GM18519 (cell line): ENCODE results near the gene GSTA4.

Experiments
- ATAC-seq: cut with Tn5 transposase; IDR thresholded peaks from one replicate; pipeline ENCODE4 v1.9.1; 2021; ENCODE audit warnings: mild to moderate bottlenecking, moderate library complexity; ENCODE audit not compliant: unreplicated experiment, low FRiP score

The GSTA4 gene

GRCh38 chr6:52995089-52995912 is at the start of gene GSTA4:
TSS of gene GSTA4 (minus strand) at chr6:52995284. CDS start at chr6:52994243, 1,041 bp downstream.
- peak; percentile 84 for ATAC-seq

- no peak for ATAC-seq
Observed at GRCh38 chr6:53044572-53044971, 49.5 kb upstream of the GSTA4 start.

GRCh38 chr6:53044071-53044470 is 49.0 kb upstream of the GSTA4 start:
- no peak for ATAC-seq

GRCh38 chr6:53043581-53043980 is 48.5 kb upstream of the GSTA4 start:
- ATAC-seq: no peak

- ATAC-seq: no peak
Observed at GRCh38 chr6:53042112-53042511, 47.0 kb upstream of the GSTA4 start.

GRCh38 chr6:53041356-53041755 is 46.3 kb upstream of the GSTA4 start:
- ATAC-seq: no peak

- no peak for ATAC-seq
Observed at GRCh38 chr6:53038596-53038995, 43.5 kb upstream of the GSTA4 start.

- no peak for ATAC-seq
Observed at GRCh38 chr6:53038141-53038540, 43.1 kb upstream of the GSTA4 start.

- no peak for ATAC-seq
Observed at GRCh38 chr6:53035549-53036213, 40.6 kb upstream of the GSTA4 start.

- no peak for ATAC-seq
Observed at GRCh38 chr6:53033764-53034163, 38.7 kb upstream of the GSTA4 start.

- no peak for ATAC-seq
Observed at GRCh38 chr6:53032849-53033248, 37.8 kb upstream of the GSTA4 start.

- no peak for ATAC-seq
Observed at GRCh38 chr6:53031281-53031680, 36.2 kb upstream of the GSTA4 start.

- no peak for ATAC-seq
Observed at GRCh38 chr6:53029761-53030160, 34.7 kb upstream of the GSTA4 start.

- no peak for ATAC-seq
Observed at GRCh38 chr6:53029257-53029656, 34.2 kb upstream of the GSTA4 start.

- no peak for ATAC-seq
Observed at GRCh38 chr6:53028467-53028866, 33.4 kb upstream of the GSTA4 start.

GRCh38 chr6:53027131-53027718 is 32.1 kb upstream of the GSTA4 start:
- ATAC-seq: no peak

GRCh38 chr6:53026526-53026925 is 31.4 kb upstream of the GSTA4 start:
- no peak for ATAC-seq

GRCh38 chr6:53023323-53023722 is 28.2 kb upstream of the GSTA4 start:
- no peak for ATAC-seq

- no peak for ATAC-seq
Observed at GRCh38 chr6:53020005-53020744, 25.1 kb upstream of the GSTA4 start.

GRCh38 chr6:53018446-53018845 is 23.4 kb upstream of the GSTA4 start:
- ATAC-seq: no peak

- no peak for ATAC-seq
Observed at GRCh38 chr6:53015486-53015885, 20.4 kb upstream of the GSTA4 start.
